ENCODE measurements around the gene ANGPTL4. TPM values are rescaled to one million over a fixed set of nuclear protein-coding genes. Genes with fewer than 3 reads are reported as not detected.

ANGPTL4 gene
- total and polyA plus RNA-seq, 2 of the 13 experiments (the other 11 are each of a cell fraction or from before 2014, with no cell fraction given): 0.80 to 21.7 TPM

DNA sequence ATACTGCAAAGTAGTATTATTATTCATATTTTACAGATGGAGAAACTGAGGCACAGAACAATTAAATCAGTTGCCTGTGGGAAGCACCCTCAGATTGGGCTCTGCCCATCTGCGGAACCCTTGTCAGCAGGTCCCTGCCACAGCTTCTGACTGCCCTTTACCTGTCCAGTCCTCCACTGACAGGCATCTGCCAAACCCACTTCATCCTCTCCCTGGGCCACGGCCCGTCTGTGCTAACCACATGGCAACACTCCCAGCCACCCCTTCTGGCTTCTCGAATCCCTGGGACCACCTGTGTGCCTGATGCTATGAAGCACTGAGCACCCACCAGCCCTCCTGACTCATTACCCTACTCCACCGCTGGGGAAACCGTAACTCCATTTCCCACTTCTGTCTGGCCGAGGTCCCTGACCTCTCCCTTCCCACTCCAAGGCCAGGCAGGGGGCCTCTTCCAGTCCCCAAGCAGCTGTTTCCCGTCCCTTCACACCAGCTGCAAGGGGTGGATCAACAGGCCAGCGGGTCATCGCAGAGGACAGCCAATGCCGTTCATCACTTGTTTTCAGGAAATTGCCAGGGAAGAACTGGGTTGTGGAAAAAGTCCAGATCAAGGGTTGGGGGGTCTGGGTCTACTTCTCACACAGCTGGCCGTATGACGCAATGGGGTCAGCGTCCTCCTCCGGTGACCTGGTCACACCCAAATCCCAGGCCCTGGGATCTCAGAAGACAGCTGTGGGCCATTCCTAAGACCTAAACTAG lies 23.4 kb upstream of the ANGPTL4 start (continued):
- TF ChIP-seq HNRNPLL (IDR thresholded peaks at IDR 0.05; ENCODE audit: low read depth, low read length, poor library complexity, severe bottlenecking): no peak
- no peak for TF ChIP-seq AHR (CRISPR knock-in tag; IDR thresholded peaks at IDR 0.05)
- TF ChIP-seq ZNF260 (CRISPR knock-in tag; IDR thresholded peaks at IDR 0.05; ENCODE audit: borderline replicate concordance, low read depth): no peak
- TF ChIP-seq ZNF205 (CRISPR knock-in tag; IDR thresholded peaks at IDR 0.05): no peak
- TF ChIP-seq BHLHE40 (IDR thresholded peaks at IDR 0.05; ENCODE audit: low read length): no peak
- TF ChIP-seq, protein P1, sequence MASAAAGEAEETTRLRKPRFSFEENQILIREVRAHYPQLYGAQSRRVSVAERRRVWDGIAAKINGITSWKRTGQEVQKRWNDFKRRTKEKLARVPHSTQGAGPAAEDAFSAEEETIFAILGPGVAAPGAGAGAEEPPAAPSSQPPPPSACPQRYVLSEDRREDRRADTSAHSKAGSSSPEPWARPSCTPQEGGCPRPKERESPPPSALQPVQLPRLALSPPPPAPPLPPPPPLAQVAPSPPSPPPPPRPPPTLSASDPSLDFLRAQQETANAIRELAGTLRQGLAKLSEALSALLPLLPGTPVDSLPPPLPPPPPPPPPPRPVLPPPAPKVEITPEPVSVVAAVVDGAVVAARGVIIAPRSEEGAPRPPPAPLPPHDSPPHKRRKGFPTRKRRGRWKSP (CRISPR knock-in tag; IDR thresholded peaks at IDR 0.05): no peak
- no peak for TF ChIP-seq HNF1B (CRISPR knock-in tag; IDR thresholded peaks at IDR 0.05)
- TF ChIP-seq, protein P2, sequence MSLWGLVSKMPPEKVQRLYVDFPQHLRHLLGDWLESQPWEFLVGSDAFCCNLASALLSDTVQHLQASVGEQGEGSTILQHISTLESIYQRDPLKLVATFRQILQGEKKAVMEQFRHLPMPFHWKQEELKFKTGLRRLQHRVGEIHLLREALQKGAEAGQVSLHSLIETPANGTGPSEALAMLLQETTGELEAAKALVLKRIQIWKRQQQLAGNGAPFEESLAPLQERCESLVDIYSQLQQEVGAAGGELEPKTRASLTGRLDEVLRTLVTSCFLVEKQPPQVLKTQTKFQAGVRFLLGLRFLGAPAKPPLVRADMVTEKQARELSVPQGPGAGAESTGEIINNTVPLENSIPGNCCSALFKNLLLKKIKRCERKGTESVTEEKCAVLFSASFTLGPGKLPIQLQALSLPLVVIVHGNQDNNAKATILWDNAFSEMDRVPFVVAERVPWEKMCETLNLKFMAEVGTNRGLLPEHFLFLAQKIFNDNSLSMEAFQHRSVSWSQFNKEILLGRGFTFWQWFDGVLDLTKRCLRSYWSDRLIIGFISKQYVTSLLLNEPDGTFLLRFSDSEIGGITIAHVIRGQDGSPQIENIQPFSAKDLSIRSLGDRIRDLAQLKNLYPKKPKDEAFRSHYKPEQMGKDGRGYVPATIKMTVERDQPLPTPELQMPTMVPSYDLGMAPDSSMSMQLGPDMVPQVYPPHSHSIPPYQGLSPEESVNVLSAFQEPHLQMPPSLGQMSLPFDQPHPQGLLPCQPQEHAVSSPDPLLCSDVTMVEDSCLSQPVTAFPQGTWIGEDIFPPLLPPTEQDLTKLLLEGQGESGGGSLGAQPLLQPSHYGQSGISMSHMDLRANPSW (CRISPR knock-in tag; IDR thresholded peaks at IDR 0.05; ENCODE audit: borderline replicate concordance): no peak
- no peak for TF ChIP-seq ARNT2 (CRISPR knock-in tag; IDR thresholded peaks at IDR 0.05; ENCODE audit: low read depth)
- TF ChIP-seq ATRX (CRISPR knock-in tag; IDR thresholded peaks at IDR 0.05; ENCODE audit: borderline replicate concordance): no peak
- TF ChIP-seq, protein P3, sequence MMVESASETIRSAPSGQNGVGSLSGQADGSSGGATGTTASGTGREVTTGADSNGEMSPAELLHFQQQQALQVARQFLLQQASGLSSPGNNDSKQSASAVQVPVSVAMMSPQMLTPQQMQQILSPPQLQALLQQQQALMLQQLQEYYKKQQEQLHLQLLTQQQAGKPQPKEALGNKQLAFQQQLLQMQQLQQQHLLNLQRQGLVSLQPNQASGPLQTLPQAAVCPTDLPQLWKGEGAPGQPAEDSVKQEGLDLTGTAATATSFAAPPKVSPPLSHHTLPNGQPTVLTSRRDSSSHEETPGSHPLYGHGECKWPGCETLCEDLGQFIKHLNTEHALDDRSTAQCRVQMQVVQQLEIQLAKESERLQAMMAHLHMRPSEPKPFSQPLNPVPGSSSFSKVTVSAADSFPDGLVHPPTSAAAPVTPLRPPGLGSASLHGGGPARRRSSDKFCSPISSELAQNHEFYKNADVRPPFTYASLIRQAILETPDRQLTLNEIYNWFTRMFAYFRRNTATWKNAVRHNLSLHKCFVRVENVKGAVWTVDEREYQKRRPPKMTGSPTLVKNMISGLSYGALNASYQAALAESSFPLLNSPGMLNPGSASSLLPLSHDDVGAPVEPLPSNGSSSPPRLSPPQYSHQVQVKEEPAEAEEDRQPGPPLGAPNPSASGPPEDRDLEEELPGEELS (CRISPR knock-in tag; IDR thresholded peaks at IDR 0.05): no peak
- TF ChIP-seq ZNF790 (CRISPR knock-in tag; IDR thresholded peaks at IDR 0.05; ENCODE audit: borderline replicate concordance): no peak
- TF ChIP-seq ZNF891 (CRISPR knock-in tag; IDR thresholded peaks at IDR 0.05): no peak
- 0 out of 2 replicates have a peak, but pooled peaks have one; percentile 18 for TF ChIP-seq SAP130 (CRISPR knock-in tag; IDR thresholded peaks at IDR 0.05; ENCODE audit: low read depth)
- TF ChIP-seq CBX5 (CRISPR knock-in tag; IDR thresholded peaks at IDR 0.05; ENCODE audit: borderline replicate concordance): no peak
- TF ChIP-seq MIER2 (CRISPR knock-in tag; IDR thresholded peaks at IDR 0.05): no peak
- TF ChIP-seq, protein P4, sequence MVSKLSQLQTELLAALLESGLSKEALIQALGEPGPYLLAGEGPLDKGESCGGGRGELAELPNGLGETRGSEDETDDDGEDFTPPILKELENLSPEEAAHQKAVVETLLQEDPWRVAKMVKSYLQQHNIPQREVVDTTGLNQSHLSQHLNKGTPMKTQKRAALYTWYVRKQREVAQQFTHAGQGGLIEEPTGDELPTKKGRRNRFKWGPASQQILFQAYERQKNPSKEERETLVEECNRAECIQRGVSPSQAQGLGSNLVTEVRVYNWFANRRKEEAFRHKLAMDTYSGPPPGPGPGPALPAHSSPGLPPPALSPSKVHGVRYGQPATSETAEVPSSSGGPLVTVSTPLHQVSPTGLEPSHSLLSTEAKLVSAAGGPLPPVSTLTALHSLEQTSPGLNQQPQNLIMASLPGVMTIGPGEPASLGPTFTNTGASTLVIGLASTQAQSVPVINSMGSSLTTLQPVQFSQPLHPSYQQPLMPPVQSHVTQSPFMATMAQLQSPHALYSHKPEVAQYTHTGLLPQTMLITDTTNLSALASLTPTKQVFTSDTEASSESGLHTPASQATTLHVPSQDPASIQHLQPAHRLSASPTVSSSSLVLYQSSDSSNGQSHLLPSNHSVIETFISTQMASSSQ (IDR thresholded peaks at IDR 0.05; ENCODE audit: low read depth): no peak
- TF ChIP-seq, protein P4 (CRISPR knock-in tag; IDR thresholded peaks at IDR 0.05; ENCODE audit: borderline replicate concordance): no peak
